Fibroblast of lung (primary cell): ENCODE data around the gene FAM120C. TPM values are rescaled to one million over a fixed set of nuclear protein-coding genes. Genes with fewer than 3 reads are reported as not detected.

Experiments
- DNase-seq, 2 donors: peaks; one replicate each; pipeline versions ENCODE4 v3.0.0 to v3.0.0-alpha.2; 2010; ENCODE audit warnings: low read depth in 2 of 2
- H2AFZ ChIP-seq: 2 replicates; pipeline ENCODE4 v1.5.1; 2012; ENCODE audit warnings: low read length, control low read depth, inconsistent platforms
- H3K27ac ChIP-seq: 2 replicates; pipeline ENCODE4 v1.5.1; 2011; ENCODE audit warnings: low read length, control low read depth; ENCODE audit not compliant: insufficient read depth
- H3K27me3 ChIP-seq: 2 replicates; pipeline ENCODE4 v1.5.1; 2011; ENCODE audit warnings: mild to moderate bottlenecking, low read length; ENCODE audit not compliant: control insufficient read depth, insufficient read depth
- H3K36me3 ChIP-seq: 2 replicates; pipeline ENCODE4 v1.5.1; 2011; ENCODE audit warnings: low read length; ENCODE audit not compliant: control insufficient read depth, insufficient read depth
- H3K4me1 ChIP-seq: 2 replicates; pipeline ENCODE4 v1.5.1; 2011; ENCODE audit warnings: low read length; ENCODE audit not compliant: control insufficient read depth, insufficient read depth; ENCODE audit errors: extremely low read depth
- H3K4me2 ChIP-seq: 2 replicates; pipeline ENCODE4 v1.5.1; 2011; ENCODE audit warnings: low read length, control low read depth; ENCODE audit not compliant: insufficient read depth; ENCODE audit errors: extremely low read depth
- H3K4me3 ChIP-seq, 4 experiments: fragments of 200-600 bp in 1 of 4; sonication (generic) in 1 of 4; replicated peaks in 1 of 4; 2 replicates each; pipeline ENCODE4 v1.5.1; 2011 to 2016; ENCODE audit warnings: low read length in 4 of 4, low read depth in 3 of 4, mild to moderate bottlenecking in 3 of 4, control low read depth in 2 of 4, inconsistent platforms in 1 of 4, mixed read lengths in 1 of 4; ENCODE audit not compliant: insufficient read depth in 1 of 4; ENCODE audit errors: control extremely low read depth in 1 of 4
- H3K79me2 ChIP-seq: 2 replicates; pipeline ENCODE4 v1.5.1; 2012; ENCODE audit warnings: mild to moderate bottlenecking, low read length, inconsistent platforms; ENCODE audit not compliant: control insufficient read depth, insufficient read depth
- H3K9ac ChIP-seq: 2 replicates; pipeline ENCODE4 v1.5.1; 2011; ENCODE audit warnings: mild to moderate bottlenecking, low read length, control low read depth; ENCODE audit not compliant: insufficient read depth
- H3K9me3 ChIP-seq: 2 replicates; pipeline ENCODE4 v1.5.1; 2012; ENCODE audit warnings: low read depth, low read length; ENCODE audit not compliant: control insufficient read depth, insufficient read depth
- H4K20me1 ChIP-seq: 2 replicates; pipeline ENCODE4 v1.5.1; 2011; ENCODE audit warnings: low read length; ENCODE audit not compliant: control insufficient read depth, insufficient read depth; ENCODE audit errors: extremely low read depth
- EZH2 ChIP-seq: IDR thresholded peaks from 2 replicates; pipeline ENCODE4 v1.5.1; 2012; ENCODE audit warnings: low read length, control low read depth, mild to moderate bottlenecking; ENCODE audit errors: missing control alignments
- polyA plus RNA-seq, 2 donors: library from polyadenylated mRNA; depleted of rRNA in 1 of 2; stranded (reverse) in 1 of 2; unstranded in 1 of 2; fragments of >200 nt; gene quantifications; 2 replicates each; pipeline ENCODE4 v1.2.1, GENCODE V29; 2011 to 2012; ENCODE audit warnings: missing spikeins in 1 of 2
- total RNA-seq: library from RNA; depleted of rRNA; stranded (reverse); fragments of >200 nt; gene quantifications from 2 replicates; pipeline ENCODE4 v1.2.1, GENCODE V29; 2014
- TF ChIP-seq, protein P1 (sequence below), 2 donors: IDR thresholded peaks in 1 of 2; conservative IDR thresholded peaks in 1 of 2; 1 replicate in 1 of 2; 2 replicates in 1 of 2; pipeline ENCODE4 v1.5.1; 2011 to 2012; ENCODE audit warnings: low read length in 2 of 2, control low read depth in 1 of 2, inconsistent platforms in 1 of 2, low read depth in 1 of 2, mild to moderate bottlenecking in 1 of 2

The FAM120C gene
- total and polyA plus RNA-seq, 2 donors (not counting 1 experiment from before 2014, with no cell fraction given), result 4.8 to 6.9 TPM

DNA sequence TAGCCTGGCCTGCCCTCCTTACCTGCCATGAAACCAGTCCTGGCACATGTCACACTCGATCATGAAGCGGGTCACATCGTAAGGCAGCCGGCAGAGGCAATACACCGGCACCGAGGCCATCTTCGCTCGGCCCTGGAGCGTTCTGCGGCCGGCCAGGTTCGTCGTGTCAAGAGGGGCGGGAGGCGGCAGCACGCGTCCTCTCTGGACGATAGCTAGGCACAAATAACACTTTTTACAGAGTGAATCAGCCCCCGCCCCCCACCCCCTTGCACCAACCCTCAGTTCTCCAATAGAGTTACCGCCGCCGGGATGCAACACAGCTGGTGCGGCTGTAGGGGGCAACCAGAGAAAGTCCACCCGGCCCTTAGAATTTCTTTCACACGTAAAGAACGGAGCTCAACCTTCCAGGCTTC is 140.4 kb downstream of the FAM120C start:
- Histone ChIP-seq H3K9ac (peak overlapping the region; percentile 37), H3K4me2 (peak overlapping the region; percentile 78), H3K4me3 (peak overlapping the region; percentile 32 to 77 (median 59)), H3K36me3 (no peaks in the 10 kb centered on the region), H3K4me1 (no peaks in the 10 kb centered on the region), H3K79me2 (no peaks in the 10 kb centered on the region), H3K9me3 (no peaks in the 10 kb centered on the region), H3K27ac (peak overlapping the region; percentile 38), H3K27me3 (no peaks in the 10 kb centered on the region), H2AFZ (peak overlapping the region; percentile 71), H4K20me1 (no peaks in the 10 kb centered on the region)
- DNase-seq, result peak; percentile 57 to 64
- TF ChIP-seq, protein P1, sequence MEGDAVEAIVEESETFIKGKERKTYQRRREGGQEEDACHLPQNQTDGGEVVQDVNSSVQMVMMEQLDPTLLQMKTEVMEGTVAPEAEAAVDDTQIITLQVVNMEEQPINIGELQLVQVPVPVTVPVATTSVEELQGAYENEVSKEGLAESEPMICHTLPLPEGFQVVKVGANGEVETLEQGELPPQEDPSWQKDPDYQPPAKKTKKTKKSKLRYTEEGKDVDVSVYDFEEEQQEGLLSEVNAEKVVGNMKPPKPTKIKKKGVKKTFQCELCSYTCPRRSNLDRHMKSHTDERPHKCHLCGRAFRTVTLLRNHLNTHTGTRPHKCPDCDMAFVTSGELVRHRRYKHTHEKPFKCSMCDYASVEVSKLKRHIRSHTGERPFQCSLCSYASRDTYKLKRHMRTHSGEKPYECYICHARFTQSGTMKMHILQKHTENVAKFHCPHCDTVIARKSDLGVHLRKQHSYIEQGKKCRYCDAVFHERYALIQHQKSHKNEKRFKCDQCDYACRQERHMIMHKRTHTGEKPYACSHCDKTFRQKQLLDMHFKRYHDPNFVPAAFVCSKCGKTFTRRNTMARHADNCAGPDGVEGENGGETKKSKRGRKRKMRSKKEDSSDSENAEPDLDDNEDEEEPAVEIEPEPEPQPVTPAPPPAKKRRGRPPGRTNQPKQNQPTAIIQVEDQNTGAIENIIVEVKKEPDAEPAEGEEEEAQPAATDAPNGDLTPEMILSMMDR (conservative IDR thresholded peaks at IDR 0.05 in 1 of 2, IDR thresholded peaks at IDR 0.05 in 1 of 2; ENCODE audit: low read depth in 1 of 2, low read length in 2 of 2), result peak; percentile 12 to 30
- no peak for TF ChIP-seq EZH2

DNA sequence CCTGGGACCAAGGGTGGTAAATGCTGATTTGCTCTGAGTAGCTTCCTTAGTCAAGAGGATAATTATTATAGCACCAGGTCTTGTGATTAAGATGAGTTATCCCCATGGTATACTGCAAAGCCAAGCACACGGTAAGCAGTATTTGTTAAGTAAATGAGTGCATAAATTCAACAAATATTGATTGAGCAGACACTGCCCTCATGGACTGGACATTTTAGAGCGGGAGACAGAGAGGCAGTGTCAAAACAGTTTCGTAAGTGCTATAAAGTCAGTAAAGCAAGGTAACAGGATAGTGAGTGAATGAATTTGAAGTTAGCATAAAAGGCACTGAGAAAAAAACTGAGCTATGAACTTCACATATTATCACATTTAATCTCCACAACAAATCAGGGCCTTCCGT is 152.7 kb downstream of the FAM120C start:
- Histone ChIP-seq H3K9ac (no peak overlapping the region), H3K9me3 (no peaks in the 10 kb centered on the region), H3K4me1 (no peaks in the 10 kb centered on the region), H3K36me3 (no peaks in the 10 kb centered on the region), H3K4me3 (no peak overlapping the region), H2AFZ (no peak overlapping the region), H3K4me2 (no peak overlapping the region), H3K79me2 (no peaks in the 10 kb centered on the region), H3K27ac (no peak overlapping the region), H3K27me3 (no peaks in the 10 kb centered on the region), H4K20me1 (no peaks in the 10 kb centered on the region)
- no peak for DNase-seq
- no peak for TF ChIP-seq EZH2
- TF ChIP-seq, protein P1 (conservative IDR thresholded peaks at IDR 0.05 in 1 of 2, IDR thresholded peaks at IDR 0.05 in 1 of 2; ENCODE audit: low read depth in 1 of 2, low read length in 2 of 2), result no peak

DNA sequence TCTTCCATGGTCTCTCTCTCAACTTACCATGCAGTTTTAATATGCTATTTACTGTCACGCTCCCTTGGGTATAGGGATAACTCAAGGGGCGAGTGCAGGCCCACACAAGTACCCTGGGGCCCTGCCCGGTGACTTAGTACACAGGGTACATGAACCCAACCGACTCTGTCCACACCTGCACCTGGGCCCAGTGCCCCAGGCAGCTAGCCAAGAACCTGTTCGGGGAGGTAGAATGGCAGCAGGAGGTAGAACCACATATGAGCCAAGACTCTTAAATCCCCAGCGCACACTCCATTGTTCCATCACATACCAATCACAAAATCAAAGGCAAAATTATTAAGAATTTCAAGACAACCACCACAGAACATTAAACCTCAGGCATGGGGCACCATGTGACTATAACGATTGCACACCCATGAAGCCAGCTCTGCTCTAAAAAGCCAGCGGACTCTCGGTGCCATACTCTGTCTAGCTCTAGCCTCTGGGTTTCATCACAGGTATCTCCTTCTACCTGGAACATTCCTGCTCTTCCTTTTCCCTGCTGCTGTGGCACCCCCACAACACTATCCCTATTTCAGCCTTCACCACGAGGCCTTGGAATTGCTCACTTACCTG is 153.4 kb downstream of the FAM120C start:
- H3K9ac ChIP-seq, result no peak overlapping the region
- no peaks in the 10 kb centered on the region for H3K9me3 ChIP-seq
- no peaks in the 10 kb centered on the region for H3K79me2 ChIP-seq
- no peak overlapping the region for H3K4me3 ChIP-seq
- H4K20me1 ChIP-seq, result no peaks in the 10 kb centered on the region
- no peak for DNase-seq
- H3K27ac ChIP-seq, result no peak overlapping the region
- H3K36me3 ChIP-seq, result no peaks in the 10 kb centered on the region
- no peaks in the 10 kb centered on the region for H3K27me3 ChIP-seq
- H3K4me1 ChIP-seq, result no peaks in the 10 kb centered on the region
- no peak overlapping the region for H3K4me2 ChIP-seq
- no peak overlapping the region for H2AFZ ChIP-seq
- no peak for TF ChIP-seq EZH2
- TF ChIP-seq, protein P1 (conservative IDR thresholded peaks at IDR 0.05 in 1 of 2, IDR thresholded peaks at IDR 0.05 in 1 of 2; ENCODE audit: low read depth in 1 of 2, low read length in 2 of 2), result no peak
